Body of pancreas (tissue), 4 donors: ENCODE measurements around the gene ADNP2. TPM values are rescaled to one million over a fixed set of nuclear protein-coding genes. Genes with fewer than 3 reads are reported as not detected.

Source experiments
- ATAC-seq: fragments of 150-250 bp; one replicate; pipeline ENCODE4 v1.9.1; 2016
- DNase-seq, 4 donors: peaks; one replicate each; pipeline ENCODE4 v3.0.0-alpha.2; 2019
- H3K27ac ChIP-seq, 4 donors: fragments of 200-600 bp; sonication (generic); 1 replicate in 3 of 4; 2 replicates in 1 of 4; pipeline versions ENCODE4 v1.5.1 to v1.6.1; 2016 to 2019; ENCODE audit warnings: mild to moderate bottlenecking in 1 of 4, mixed read lengths in 1 of 4, moderate library complexity in 1 of 4
- H3K27me3 ChIP-seq, 2 donors: fragments of 200-600 bp; sonication (generic); one replicate each; pipeline ENCODE4 v1.6.0; 2016; ENCODE audit warnings: mild to moderate bottlenecking in 1 of 2
- H3K36me3 ChIP-seq, 2 donors: fragments of 200-600 bp; sonication (generic); replicated peaks in 1 of 2; 2 replicates each; pipeline ENCODE4 v1.5.1; 2016; ENCODE audit warnings: low read depth in 2 of 2; ENCODE audit not compliant: insufficient read depth in 1 of 2
- H3K4me1 ChIP-seq: fragments of 200-600 bp; sonication (generic); one replicate; pipeline ENCODE4 v1.6.0; 2016
- H3K4me3 ChIP-seq, 2 donors: fragments of 200-600 bp; sonication (generic); 1 replicate in 1 of 2; 2 replicates in 1 of 2; pipeline ENCODE4 v1.5.1; 2016 to 2019
- H3K9me3 ChIP-seq, 3 donors: fragments of 200-600 bp; sonication (generic); 1 replicate in 2 of 3; 2 replicates in 1 of 3; pipeline ENCODE4 v1.5.1; 2016
- POLR2A ChIP-seq, 3 donors: fragments of 450-650 bp; IDR thresholded peaks; one replicate each; pipeline ENCODE4 v1.6.1; 2016; ENCODE audit warnings: antibody characterized with exemption in 3 of 3, mild to moderate bottlenecking in 2 of 3
- WGBS, 2 donors: methylation state at CpG; one replicate each; pipeline ENCODE4 v1.1.5; 2017; 5-methylcytosine and 5-hydroxymethylcytosine counted together
- intact Hi-C: fragments of 100-400 bp; cut with DNase I; formaldehyde crosslinking; loops from one replicate; pipeline ENCODE4 v1.15.1; 2023
- total RNA-seq, 2 donors: library from RNA; depleted of rRNA; stranded (reverse); fragments of >200 nt; gene quantifications; one replicate each; pipeline ENCODE4 v1.1.0, GENCODE V29; 2016
- TF ChIP-seq, protein P1 (sequence below), 7 experiments: fragments of 450-650 bp in 4 of 7; fragments of 200-600 bp in 3 of 7; sonication (generic) in 3 of 7; IDR thresholded peaks; one replicate each; pipeline ENCODE4 v1.5.1; 2016 to 2019; ENCODE audit warnings: antibody characterized with exemption in 7 of 7

The ADNP2 gene
- total RNA-seq, 2 donors from 2014 or later, result 7.0 to 9.2 TPM

- intact Hi-C loops, result no loop called here
- Histone ChIP-seq H3K27ac (peak overlapping the region; percentile 57 to 79 (median 74)), H3K9me3 (no peaks in the 10 kb centered on the region), H3K27me3 (no peaks in the 10 kb centered on the region), H3K36me3 (no peaks in the 10 kb centered on the region), H3K4me1 (peaks cover 24% of the 10 kb centered on the region), H3K4me3 (peak overlapping the region in 1 of 2 donors; percentile 11)
- TF ChIP-seq POLR2A (IDR thresholded peaks at IDR 0.05), result no peak
- TF ChIP-seq, protein P1, sequence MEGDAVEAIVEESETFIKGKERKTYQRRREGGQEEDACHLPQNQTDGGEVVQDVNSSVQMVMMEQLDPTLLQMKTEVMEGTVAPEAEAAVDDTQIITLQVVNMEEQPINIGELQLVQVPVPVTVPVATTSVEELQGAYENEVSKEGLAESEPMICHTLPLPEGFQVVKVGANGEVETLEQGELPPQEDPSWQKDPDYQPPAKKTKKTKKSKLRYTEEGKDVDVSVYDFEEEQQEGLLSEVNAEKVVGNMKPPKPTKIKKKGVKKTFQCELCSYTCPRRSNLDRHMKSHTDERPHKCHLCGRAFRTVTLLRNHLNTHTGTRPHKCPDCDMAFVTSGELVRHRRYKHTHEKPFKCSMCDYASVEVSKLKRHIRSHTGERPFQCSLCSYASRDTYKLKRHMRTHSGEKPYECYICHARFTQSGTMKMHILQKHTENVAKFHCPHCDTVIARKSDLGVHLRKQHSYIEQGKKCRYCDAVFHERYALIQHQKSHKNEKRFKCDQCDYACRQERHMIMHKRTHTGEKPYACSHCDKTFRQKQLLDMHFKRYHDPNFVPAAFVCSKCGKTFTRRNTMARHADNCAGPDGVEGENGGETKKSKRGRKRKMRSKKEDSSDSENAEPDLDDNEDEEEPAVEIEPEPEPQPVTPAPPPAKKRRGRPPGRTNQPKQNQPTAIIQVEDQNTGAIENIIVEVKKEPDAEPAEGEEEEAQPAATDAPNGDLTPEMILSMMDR (IDR thresholded peaks at IDR 0.05), result no peak
- WGBS, 2 donors, result 36 to 37% methylated on average over 31 to 34 of the region's 34 CpGs
- DNase-seq (peak in 3 of 4 donors; percentile 30 to 44 (median 35)), ATAC-seq (peak; percentile 43)
Observed at GRCh38 chr18:80148326-80149199, 39.5 kb downstream of the ADNP2 start.

DNA sequence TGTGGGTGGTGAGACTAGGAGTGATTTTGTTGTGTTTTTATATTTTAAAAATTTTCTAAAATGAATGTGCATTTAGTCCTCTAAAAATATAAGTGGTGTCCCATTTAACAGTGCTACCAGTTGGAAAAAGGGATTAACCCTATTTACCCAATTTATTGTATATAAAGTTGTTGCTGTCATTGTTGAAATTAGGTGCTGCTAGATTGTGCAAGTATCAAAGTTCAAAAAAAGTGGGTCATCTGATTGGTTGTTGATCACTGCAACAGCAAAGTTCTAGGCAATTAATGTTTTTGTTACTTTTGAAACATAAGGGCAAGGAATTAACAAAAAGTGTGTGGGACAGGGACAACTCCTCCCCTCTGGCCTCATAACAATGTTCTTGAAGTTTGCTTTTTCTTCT is 40.6 kb downstream of the ADNP2 start:
- intact Hi-C loops, result no loop called here
- Histone ChIP-seq H3K9me3 (no peaks in the 10 kb centered on the region), H3K36me3 (no peaks in the 10 kb centered on the region), H3K4me1 (peaks cover 17% of the 10 kb centered on the region), H3K27me3 (no peaks in the 10 kb centered on the region), H3K27ac (no peak overlapping the region), H3K4me3 (no peak overlapping the region)
- no peak for DNase-seq
- TF ChIP-seq POLR2A (IDR thresholded peaks at IDR 0.05), result no peak
- TF ChIP-seq, protein P1 (IDR thresholded peaks at IDR 0.05), result no peak
- no peak for ATAC-seq

GRCh38 chr18:80154293-80154692 is 45.2 kb downstream of the ADNP2 start:
- intact Hi-C loops, result no loop called here
- WGBS, 2 donors, result 62 to 72% methylated on average over 6 of the region's 6 CpGs
- no peak overlapping the region for H3K4me3 ChIP-seq
- no peaks in the 10 kb centered on the region for H3K9me3 ChIP-seq
- no peak for ATAC-seq
- H3K36me3 ChIP-seq, result no peaks in the 10 kb centered on the region
- no peak overlapping the region for H3K27ac ChIP-seq
- TF ChIP-seq POLR2A (IDR thresholded peaks at IDR 0.05), result no peak
- TF ChIP-seq, protein P1 (IDR thresholded peaks at IDR 0.05), result peak; percentile 17 to 40 (median 31)
- peaks cover 2% of the 10 kb centered on the region for H3K4me1 ChIP-seq
- DNase-seq, result peak in 1 of 4 donors; percentile 58
- H3K27me3 ChIP-seq, result no peaks in the 10 kb centered on the region

- H3K4me1 ChIP-seq, result no peaks in the 10 kb centered on the region
- H3K27me3 ChIP-seq, result no peaks in the 10 kb centered on the region
- TF ChIP-seq, protein P1 (IDR thresholded peaks at IDR 0.05), result peak; percentile 76 to 98 (median 86)
- no peak for TF ChIP-seq POLR2A (IDR thresholded peaks at IDR 0.05)
- peak; percentile 74 for ATAC-seq
- 24 to 33% methylated on average over 8 of the region's 8 CpGs for WGBS, 2 donors
- H3K4me3 ChIP-seq, result no peak overlapping the region
- intact Hi-C loops, result no loop called here
- DNase-seq, result peak; percentile 77 to 88 (median 82)
- H3K27ac ChIP-seq, result no peak overlapping the region
- no peaks in the 10 kb centered on the region for H3K9me3 ChIP-seq
- no peaks in the 10 kb centered on the region for H3K36me3 ChIP-seq
Observed at GRCh38 chr18:80157708-80158343, 48.8 kb downstream of the ADNP2 start.
